Nephron (organoid): ENCODE results near the gene ZNF33A.

Experiments used
- H3K27ac Mint-ChIP-seq, 3 experiments: 2 replicates each; pipeline ENCODE4 v1.8.0; 2020; ENCODE audit warnings: mixed read lengths in 3 of 3, mild to moderate bottlenecking in 2 of 3, moderate library complexity in 1 of 3
- H3K27me3 Mint-ChIP-seq: 2 replicates; pipeline ENCODE4 v1.8.0; 2021; ENCODE audit warnings: low read depth, mild to moderate bottlenecking, moderate library complexity, mixed read lengths
- H3K36me3 Mint-ChIP-seq: 2 replicates; pipeline ENCODE4 v1.8.0; 2020; ENCODE audit warnings: low read depth, mixed read lengths
- H3K4me1 Mint-ChIP-seq: 2 replicates; pipeline ENCODE4 v1.8.0; 2020; ENCODE audit warnings: mixed read lengths
- H3K4me3 Mint-ChIP-seq, 3 experiments: 2 replicates each; pipeline ENCODE4 v1.8.0; 2020; ENCODE audit warnings: mild to moderate bottlenecking in 3 of 3, mixed read lengths in 3 of 3, moderate library complexity in 2 of 3
- H3K9me3 Mint-ChIP-seq: 2 replicates; pipeline ENCODE4 v1.8.0; 2020; ENCODE audit warnings: mixed read lengths
- TF ChIP-seq, protein P1 (sequence below), 3 experiments: fragments of 200-600 bp; sonication (generic); IDR thresholded peaks; one replicate each; pipeline ENCODE4 v1.5.0; 2021; ENCODE audit warnings: antibody characterized with exemption in 3 of 3; ENCODE audit not compliant: unreplicated experiment in 3 of 3

Gene ZNF33A

DNA sequence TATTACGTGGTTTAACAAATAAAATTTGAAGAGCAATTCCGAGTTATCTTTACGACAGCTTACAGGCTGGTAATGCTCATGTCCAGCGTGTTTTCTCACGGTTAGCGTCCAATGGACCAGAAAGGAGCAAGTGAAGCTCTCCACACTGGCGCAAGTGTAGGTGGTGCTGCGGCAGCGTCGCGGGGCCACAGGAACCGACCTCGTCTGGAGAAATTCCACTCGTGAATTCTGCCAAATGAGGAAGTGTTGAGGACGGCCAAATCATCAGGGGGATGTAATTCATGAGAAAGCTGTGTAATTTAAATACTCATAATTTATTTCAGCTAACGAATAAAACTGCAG, 83.3 kb downstream of the ZNF33A start:
- Mint-ChIP-seq H3K27ac (peak overlapping the region; percentile 42 to 89 (median 86)), H3K36me3 (peaks cover 44% of the 10 kb centered on the region)

DNA sequence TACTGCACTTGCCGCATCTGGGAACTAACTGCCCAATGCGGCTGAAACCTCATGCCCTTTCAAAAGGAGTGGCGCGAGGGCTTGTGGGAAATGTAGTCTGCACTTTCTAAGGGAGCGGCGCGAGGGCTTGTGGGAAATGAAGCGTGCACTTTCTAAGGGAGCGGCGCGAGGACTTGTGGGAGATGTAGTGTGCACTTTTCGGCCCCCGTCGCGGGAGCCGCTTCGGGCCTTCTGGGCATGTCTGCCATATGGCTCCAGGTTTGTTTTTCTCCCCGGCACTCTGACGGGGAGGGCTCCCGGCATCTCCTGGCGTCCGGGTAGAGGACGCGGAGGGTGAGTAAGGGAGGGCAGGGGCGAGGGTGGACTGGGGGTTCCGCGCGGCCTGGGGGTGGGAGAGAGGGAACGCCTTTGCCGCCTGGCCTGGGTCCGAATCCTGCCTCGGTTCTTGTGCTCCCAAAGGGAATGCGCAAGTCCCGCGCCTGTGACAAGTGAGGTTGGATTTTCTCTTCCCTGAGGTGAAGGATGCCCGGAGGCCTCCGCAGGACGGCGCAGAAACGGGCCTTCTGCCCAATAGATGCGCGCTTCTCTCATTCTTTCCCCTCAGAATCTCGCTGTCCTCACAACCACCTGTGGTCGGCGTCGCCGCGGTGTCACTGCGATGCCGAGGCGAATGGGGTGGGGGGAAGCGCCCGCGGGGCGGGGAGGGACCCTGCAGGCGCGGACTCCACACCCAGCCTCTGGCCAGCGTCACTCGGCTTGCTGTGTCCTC, 83.9 kb downstream of the ZNF33A start, which contains the start of gene ZNF37A:
ZNF37A (plus strand) TSS at position 180 of the 769 bp plus-strand sequence. CDS start 2,281 bp downstream, outside the sequence.
- H3K27me3 Mint-ChIP-seq: no peaks in the 10 kb centered on the region
- H3K4me3 Mint-ChIP-seq: peak within 1 kb of the TSS; percentile 88 to 90 (median 89)
- peaks cover 32% of the 10 kb centered on the region for H3K9me3 Mint-ChIP-seq
- peak within 1 kb of the TSS; percentile 42 to 89 (median 86) for H3K27ac Mint-ChIP-seq
- TF ChIP-seq, protein P1, sequence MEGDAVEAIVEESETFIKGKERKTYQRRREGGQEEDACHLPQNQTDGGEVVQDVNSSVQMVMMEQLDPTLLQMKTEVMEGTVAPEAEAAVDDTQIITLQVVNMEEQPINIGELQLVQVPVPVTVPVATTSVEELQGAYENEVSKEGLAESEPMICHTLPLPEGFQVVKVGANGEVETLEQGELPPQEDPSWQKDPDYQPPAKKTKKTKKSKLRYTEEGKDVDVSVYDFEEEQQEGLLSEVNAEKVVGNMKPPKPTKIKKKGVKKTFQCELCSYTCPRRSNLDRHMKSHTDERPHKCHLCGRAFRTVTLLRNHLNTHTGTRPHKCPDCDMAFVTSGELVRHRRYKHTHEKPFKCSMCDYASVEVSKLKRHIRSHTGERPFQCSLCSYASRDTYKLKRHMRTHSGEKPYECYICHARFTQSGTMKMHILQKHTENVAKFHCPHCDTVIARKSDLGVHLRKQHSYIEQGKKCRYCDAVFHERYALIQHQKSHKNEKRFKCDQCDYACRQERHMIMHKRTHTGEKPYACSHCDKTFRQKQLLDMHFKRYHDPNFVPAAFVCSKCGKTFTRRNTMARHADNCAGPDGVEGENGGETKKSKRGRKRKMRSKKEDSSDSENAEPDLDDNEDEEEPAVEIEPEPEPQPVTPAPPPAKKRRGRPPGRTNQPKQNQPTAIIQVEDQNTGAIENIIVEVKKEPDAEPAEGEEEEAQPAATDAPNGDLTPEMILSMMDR (IDR thresholded peaks at IDR 0.05; ENCODE audit: unreplicated experiment in 3 of 3): no peak
- H3K4me1 Mint-ChIP-seq: peaks cover 5% of the 10 kb centered on the region
- H3K36me3 Mint-ChIP-seq: peaks cover 50% of the 10 kb centered on the region

More for the DNA sequence above, 83.3 kb downstream of the ZNF33A start:
- Mint-ChIP-seq H3K4me3 (peak overlapping the region; percentile 88 to 90 (median 89)), H3K9me3 (peaks cover 27% of the 10 kb centered on the region), H3K27me3 (no peaks in the 10 kb centered on the region), H3K4me1 (peaks cover 5% of the 10 kb centered on the region)
- TF ChIP-seq, protein P1 (IDR thresholded peaks at IDR 0.05; ENCODE audit: unreplicated experiment in 3 of 3): no peak

DNA sequence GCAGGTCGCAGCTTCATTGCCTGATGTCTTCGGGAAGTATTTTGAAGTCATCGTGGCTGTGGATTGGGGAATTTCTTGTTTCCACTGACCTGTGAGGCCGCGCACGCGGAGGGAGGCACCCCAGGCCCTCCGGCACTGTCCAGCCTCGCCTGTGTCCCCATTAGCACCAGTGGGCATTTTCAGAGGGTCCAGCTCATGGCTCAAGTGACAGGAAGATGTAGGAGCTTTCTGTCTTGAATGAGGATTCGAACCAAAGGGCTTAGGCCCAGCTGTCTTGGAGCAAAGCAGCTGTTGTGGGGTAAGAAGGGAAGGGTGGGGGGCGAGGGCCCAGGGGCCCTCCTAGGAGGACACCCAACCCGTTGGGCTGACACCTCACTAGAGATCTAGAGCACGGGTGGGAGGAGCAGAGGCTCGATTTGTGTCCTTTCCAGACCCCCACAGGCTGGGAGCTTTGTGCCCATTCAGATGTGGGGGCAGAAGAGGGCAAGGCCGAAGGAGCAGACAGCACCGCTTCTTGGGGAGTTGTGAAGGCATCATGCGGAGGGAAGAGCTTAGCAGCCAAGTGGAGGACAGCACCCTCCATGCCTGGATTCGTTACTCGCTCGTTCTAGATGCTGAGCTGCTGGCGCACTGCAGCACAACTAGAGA, 84.6 kb downstream of the ZNF33A start:
- peaks cover 39% of the 10 kb centered on the region for H3K9me3 Mint-ChIP-seq
- H3K4me3 Mint-ChIP-seq: peak overlapping the region; percentile 88 to 90 (median 89)
- TF ChIP-seq, protein P1 (IDR thresholded peaks at IDR 0.05; ENCODE audit: unreplicated experiment in 3 of 3): no peak
- H3K36me3 Mint-ChIP-seq: peaks cover 57% of the 10 kb centered on the region
- H3K4me1 Mint-ChIP-seq: peaks cover 5% of the 10 kb centered on the region
- no peaks in the 10 kb centered on the region for H3K27me3 Mint-ChIP-seq
- H3K27ac Mint-ChIP-seq: peak overlapping the region; percentile 42 to 89 (median 86)

DNA sequence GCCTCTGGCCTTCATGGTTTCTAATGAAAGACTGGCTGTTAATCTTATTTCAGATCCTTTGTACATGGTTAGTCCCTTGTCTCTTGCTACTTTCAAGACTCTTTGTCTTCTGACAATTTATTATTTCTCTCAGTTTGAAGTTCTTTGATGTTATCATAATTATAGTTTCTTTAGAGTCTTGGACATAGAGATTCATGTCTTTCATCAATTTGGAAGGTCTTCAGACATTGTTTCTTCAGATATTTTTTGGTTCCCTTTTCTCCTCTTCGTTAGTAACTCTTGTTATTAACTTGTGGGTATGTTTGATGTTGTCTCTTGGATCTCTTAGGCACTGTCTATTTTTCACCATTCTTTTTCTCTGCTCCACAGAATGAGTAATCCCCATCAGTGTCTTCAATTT, 92.4 kb downstream of the ZNF33A start:
- H3K4me3 Mint-ChIP-seq: no peak overlapping the region
- H3K4me1 Mint-ChIP-seq: no peaks in the 10 kb centered on the region
- peaks cover 100% of the 10 kb centered on the region for H3K36me3 Mint-ChIP-seq
- H3K9me3 Mint-ChIP-seq: peaks cover 92% of the 10 kb centered on the region
- TF ChIP-seq, protein P1 (IDR thresholded peaks at IDR 0.05; ENCODE audit: unreplicated experiment in 3 of 3): no peak
- no peaks in the 10 kb centered on the region for H3K27me3 Mint-ChIP-seq
- H3K27ac Mint-ChIP-seq: no peak overlapping the region

DNA sequence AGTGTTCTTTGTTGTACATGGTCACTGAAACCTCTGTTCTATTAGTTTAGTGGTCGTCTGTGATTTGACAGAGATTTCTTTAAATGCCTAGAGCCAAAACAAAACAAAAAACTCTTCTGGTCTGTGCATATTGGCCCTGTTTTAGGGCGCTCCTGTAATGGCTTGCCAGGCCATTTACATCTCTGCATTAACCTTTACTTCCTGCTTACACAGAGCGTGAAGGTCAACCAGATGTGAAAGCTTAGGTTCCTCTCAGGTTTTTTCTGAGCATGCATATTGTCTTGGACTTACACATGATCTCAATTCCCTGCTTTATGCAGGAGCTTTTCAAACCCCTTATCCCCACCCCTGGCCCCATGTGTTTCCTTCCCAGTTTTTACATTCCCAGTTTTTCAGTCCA, 93.3 kb downstream of the ZNF33A start:
- H3K36me3 Mint-ChIP-seq: peaks cover 100% of the 10 kb centered on the region
- H3K27me3 Mint-ChIP-seq: no peaks in the 10 kb centered on the region
- no peaks in the 10 kb centered on the region for H3K4me1 Mint-ChIP-seq
- no peak overlapping the region for H3K4me3 Mint-ChIP-seq
- peaks cover 93% of the 10 kb centered on the region for H3K9me3 Mint-ChIP-seq
- H3K27ac Mint-ChIP-seq: no peak overlapping the region
- TF ChIP-seq, protein P1 (IDR thresholded peaks at IDR 0.05; ENCODE audit: unreplicated experiment in 3 of 3): no peak
